ENCODE measurements around the gene IRX2. TPM values are rescaled to one million over a fixed set of nuclear protein-coding genes. Genes with fewer than 3 reads are reported as not detected.

Gene IRX2
- total RNA-seq, 4 donors from 2014 or later = 24.3 to 41.1 (median 32.7) TPM

DNA sequence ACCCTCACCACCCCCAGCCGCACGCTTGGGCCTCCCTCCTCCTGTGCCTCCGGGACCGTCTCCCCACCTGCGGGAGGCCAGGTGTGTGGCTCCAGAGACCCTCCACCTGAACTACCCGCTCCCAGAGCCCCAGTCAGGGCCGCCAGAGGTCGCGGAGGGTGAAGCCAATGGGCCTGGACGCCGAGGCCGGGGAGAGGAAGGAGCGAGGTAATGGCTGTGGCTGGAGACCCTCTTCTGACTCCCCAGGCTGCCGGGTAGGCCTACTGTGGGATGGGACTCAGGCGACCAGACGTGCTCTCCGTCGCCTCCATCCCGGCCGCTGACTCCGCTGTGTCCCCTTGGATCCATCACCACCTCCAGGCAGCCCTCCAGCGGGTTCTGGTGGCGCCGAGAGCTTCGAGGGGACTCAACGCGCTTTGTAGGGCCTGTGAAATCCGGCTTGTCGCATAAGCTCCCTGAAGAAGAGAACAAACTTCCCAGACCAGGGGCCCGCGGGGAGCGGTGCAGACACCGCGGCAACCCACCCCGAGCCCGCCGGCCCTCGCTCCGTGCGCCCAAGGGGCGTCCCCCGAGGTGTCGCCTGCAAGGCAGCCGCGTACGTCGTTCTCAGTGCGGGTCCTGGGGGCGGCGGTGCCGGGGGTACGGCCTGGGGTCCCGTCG, 12.6 kb downstream of the IRX2 start:
- H3K36me3 ChIP-seq = no peaks in the 10 kb centered on the region
- peaks cover 35% of the 10 kb centered on the region for H3K4me1 ChIP-seq
- no peaks in the 10 kb centered on the region for H3K9me3 ChIP-seq
- DNase-seq (ENCODE audit: low spot score in 2 of 2) = peak in 1 of 2 donors; percentile 66
- TF ChIP-seq POLR2AphosphoS5 (IDR thresholded peaks at IDR 0.05) = no peak
- no peak for TF ChIP-seq POLR2A (IDR thresholded peaks at IDR 0.05)
- no peak for TF ChIP-seq EP300 (IDR thresholded peaks at IDR 0.05)
- TF ChIP-seq, protein P1, sequence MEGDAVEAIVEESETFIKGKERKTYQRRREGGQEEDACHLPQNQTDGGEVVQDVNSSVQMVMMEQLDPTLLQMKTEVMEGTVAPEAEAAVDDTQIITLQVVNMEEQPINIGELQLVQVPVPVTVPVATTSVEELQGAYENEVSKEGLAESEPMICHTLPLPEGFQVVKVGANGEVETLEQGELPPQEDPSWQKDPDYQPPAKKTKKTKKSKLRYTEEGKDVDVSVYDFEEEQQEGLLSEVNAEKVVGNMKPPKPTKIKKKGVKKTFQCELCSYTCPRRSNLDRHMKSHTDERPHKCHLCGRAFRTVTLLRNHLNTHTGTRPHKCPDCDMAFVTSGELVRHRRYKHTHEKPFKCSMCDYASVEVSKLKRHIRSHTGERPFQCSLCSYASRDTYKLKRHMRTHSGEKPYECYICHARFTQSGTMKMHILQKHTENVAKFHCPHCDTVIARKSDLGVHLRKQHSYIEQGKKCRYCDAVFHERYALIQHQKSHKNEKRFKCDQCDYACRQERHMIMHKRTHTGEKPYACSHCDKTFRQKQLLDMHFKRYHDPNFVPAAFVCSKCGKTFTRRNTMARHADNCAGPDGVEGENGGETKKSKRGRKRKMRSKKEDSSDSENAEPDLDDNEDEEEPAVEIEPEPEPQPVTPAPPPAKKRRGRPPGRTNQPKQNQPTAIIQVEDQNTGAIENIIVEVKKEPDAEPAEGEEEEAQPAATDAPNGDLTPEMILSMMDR (IDR thresholded peaks at IDR 0.05) = no peak
- peak overlapping the region; percentile 79 for H3K4me3 ChIP-seq
- peak overlapping the region; percentile 82 for H3K27ac ChIP-seq
- H3K27me3 ChIP-seq = peaks cover 38% of the 10 kb centered on the region
- 62% methylated on average over 18 of the region's 54 CpGs for WGBS

DNA sequence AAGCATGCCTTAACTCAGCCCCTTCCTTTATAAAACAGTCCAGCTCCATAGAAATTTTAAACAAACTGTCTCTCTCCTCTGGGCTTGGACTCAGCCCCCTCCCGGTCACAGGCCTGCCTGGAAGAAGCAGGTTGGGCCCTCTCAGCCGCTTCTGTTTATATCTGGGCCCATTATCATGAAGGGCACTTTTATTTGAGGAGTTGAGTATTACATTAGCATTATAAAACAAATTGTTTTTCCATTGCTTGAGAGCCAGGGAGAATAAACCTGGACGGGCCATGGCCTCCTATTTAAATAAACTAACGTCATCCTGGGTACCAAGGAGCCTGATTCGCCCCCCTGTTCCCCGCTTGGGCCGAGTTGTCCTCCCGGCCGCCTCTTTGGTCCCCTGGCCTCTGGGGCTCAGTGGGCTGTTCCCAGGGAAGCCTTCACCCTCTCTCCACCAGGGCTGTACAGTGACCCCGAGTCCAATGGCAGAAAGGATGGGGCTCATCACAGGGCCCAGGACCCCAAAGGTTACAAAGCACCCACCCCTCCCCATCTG, 13.2 kb downstream of the IRX2 start:
- Histone ChIP-seq H3K36me3 (no peaks in the 10 kb centered on the region), H3K4me1 (peaks cover 32% of the 10 kb centered on the region), H3K4me3 (no peak overlapping the region), H3K27me3 (peaks cover 38% of the 10 kb centered on the region), H3K27ac (no peak overlapping the region), H3K9me3 (no peaks in the 10 kb centered on the region)
- DNase-seq (ENCODE audit: low spot score in 2 of 2) = no peak
- TF ChIP-seq POLR2AphosphoS5 (IDR thresholded peaks at IDR 0.05) (no peak), POLR2A (IDR thresholded peaks at IDR 0.05) (no peak), EP300 (IDR thresholded peaks at IDR 0.05) (no peak)
- TF ChIP-seq, protein P1 (IDR thresholded peaks at IDR 0.05) = no peak
- WGBS = 79% methylated on average over 10 of the region's 10 CpGs

DNA sequence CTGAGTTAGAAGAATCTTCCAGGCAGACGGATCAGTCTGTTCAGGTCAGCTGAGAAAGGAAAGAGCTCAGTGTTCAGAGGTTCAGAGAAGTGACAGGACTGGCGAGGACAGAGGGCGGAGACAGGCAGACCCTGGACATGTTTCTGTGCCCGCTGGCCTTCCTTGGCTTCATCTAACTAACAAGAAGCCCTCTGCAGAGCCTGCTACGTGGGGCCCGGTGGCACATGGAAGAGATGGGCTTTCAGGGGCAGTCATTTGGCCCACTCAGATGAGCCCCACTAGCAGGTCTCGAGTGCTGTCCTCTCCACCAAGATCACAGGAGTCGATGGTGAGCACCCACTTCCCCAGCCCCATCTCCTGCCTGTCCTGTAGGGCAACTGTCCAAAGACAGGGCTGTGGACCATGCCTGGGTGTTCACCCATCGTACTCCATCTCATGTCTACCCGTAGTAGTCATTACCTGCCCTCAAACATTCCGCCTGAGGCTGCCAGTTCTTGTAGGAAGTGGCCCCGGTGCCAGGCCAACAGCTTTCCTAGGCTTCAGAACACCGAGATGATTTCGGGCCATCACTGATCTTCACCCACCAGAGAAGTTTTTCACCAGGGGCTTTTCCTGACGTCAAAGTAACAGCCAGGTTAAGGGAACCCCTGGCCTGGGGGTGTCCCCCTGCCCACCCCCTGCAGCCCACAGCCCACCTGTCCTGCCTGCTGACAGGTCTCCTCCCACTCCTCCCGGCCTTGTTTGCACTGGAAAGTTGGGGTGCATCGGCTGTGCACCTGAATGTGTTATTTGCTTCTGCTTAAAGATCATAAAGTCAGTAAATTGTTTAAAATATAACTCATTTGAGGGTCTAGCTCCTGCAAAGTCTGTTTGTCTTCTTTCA, 14.0 kb downstream of the IRX2 start:
- Histone ChIP-seq H3K9me3 (no peaks in the 10 kb centered on the region), H3K27ac (no peak overlapping the region), H3K27me3 (peaks cover 34% of the 10 kb centered on the region), H3K36me3 (no peaks in the 10 kb centered on the region), H3K4me3 (no peak overlapping the region), H3K4me1 (peaks cover 26% of the 10 kb centered on the region)
- TF ChIP-seq EP300 (IDR thresholded peaks at IDR 0.05) (no peak), POLR2AphosphoS5 (IDR thresholded peaks at IDR 0.05) (no peak), POLR2A (IDR thresholded peaks at IDR 0.05) (no peak)
- TF ChIP-seq, protein P1 (IDR thresholded peaks at IDR 0.05) = no peak
- WGBS = 91% methylated on average over 12 of the region's 17 CpGs
- DNase-seq (ENCODE audit: low spot score in 2 of 2) = peak in 1 of 2 donors; percentile 50

DNA sequence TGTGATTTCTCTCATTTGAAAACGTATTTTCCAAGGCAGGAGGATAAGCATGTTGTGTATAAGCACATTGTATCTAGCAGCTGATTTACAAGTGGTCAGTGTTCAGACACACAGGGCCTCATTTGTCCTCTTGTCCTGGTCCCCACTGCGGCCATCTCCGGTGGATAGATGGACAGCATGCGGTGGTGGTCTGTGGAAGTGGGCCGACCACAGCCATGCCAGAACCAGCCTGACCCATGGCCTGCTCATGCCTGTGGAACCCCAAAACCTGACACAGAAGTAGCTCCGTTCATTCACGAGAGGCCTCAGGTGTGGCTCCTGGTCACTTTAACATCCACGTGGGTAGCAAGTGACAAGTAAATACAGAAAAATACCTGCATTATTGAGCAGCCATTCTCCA, 14.6 kb downstream of the IRX2 start:
- WGBS = 91% methylated on average over 8 of the region's 8 CpGs
- H3K36me3 ChIP-seq = no peaks in the 10 kb centered on the region
- H3K27ac ChIP-seq = no peak overlapping the region
- peaks cover 26% of the 10 kb centered on the region for H3K4me1 ChIP-seq
- peaks cover 34% of the 10 kb centered on the region for H3K27me3 ChIP-seq
- no peaks in the 10 kb centered on the region for H3K9me3 ChIP-seq
- no peak overlapping the region for H3K4me3 ChIP-seq
- no peak for DNase-seq (ENCODE audit: low spot score in 2 of 2)
- TF ChIP-seq POLR2AphosphoS5 (IDR thresholded peaks at IDR 0.05) (no peak), EP300 (IDR thresholded peaks at IDR 0.05) (no peak), POLR2A (IDR thresholded peaks at IDR 0.05) (no peak)
- TF ChIP-seq, protein P1 (IDR thresholded peaks at IDR 0.05) = no peak

DNA sequence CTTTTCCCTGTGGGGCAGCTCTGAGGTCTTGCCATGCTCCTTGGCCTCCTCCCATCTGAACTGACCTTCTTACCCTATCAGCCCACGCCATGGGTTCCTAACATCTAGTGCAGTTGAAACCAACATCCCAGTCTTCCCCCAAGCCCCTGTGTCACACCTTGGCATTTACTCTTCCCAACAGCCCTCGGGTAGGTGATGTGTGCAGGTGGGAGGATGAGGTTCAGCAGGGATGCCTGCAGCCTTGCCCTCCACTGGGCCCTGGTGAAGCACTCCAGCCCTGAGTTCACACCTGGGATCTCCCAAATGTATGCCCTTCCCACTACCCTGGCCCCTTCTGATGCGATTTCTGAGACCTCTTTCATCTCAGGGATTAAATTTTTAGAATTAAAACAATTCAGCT, 15.5 kb downstream of the IRX2 start:
- Histone ChIP-seq H3K27ac (no peak overlapping the region), H3K27me3 (peaks cover 32% of the 10 kb centered on the region), H3K9me3 (no peaks in the 10 kb centered on the region), H3K4me1 (peaks cover 23% of the 10 kb centered on the region), H3K4me3 (no peak overlapping the region), H3K36me3 (no peaks in the 10 kb centered on the region)
- DNase-seq (ENCODE audit: low spot score in 2 of 2) = no peak
- whole genome bisulfite sequencing = 88% methylated on average over 3 of the region's 3 CpGs
- TF ChIP-seq POLR2AphosphoS5 (IDR thresholded peaks at IDR 0.05) (no peak), POLR2A (IDR thresholded peaks at IDR 0.05) (no peak), EP300 (IDR thresholded peaks at IDR 0.05) (no peak)
- TF ChIP-seq, protein P1 (IDR thresholded peaks at IDR 0.05) = no peak

All from suprapubic skin (tissue), 4 donors.